ENCODE data around the gene TC2N. TPM values are rescaled to one million over a fixed set of nuclear protein-coding genes. Genes with fewer than 3 reads are reported as not detected.

Gene TC2N
- total RNA-seq, 2 donors from 2014 or later: 17.3 to 19.5 TPM

- H3K27ac Mint-ChIP-seq: no peak overlapping the region
- Histone ChIP-seq H3K4me3 (ENCODE audit: low read length) (no peak overlapping the region), H3K9me3 (ENCODE audit: control insufficient read depth, low read length) (no peaks in the 10 kb centered on the region), H3K27me3 (ENCODE audit: control insufficient read depth, insufficient read depth, low read length, poor library complexity, severe bottlenecking) (no peaks in the 10 kb centered on the region), H3K36me3 (ENCODE audit: control insufficient read depth, insufficient read depth, low read length) (no peaks in the 10 kb centered on the region), H3K9ac (ENCODE audit: extremely low read depth, low read length, poor library complexity, severe bottlenecking) (no peak overlapping the region), H3K27ac (ENCODE audit: low read depth, low read length) (no peak overlapping the region), H3K4me1 (ENCODE audit: control insufficient read depth, insufficient read depth, low read length) (peaks cover 6% of the 10 kb centered on the region)
- H3K4me1 Mint-ChIP-seq: peaks cover 19% of the 10 kb centered on the region
- no peaks in the 10 kb centered on the region for H3K36me3 Mint-ChIP-seq (ENCODE audit: low read depth)
- no peak overlapping the region for H3K4me3 Mint-ChIP-seq
- WGBS, 2 experiments (ENCODE audit: insufficient coverage in 1 of 2, insufficient read length in 1 of 2): 92 to 96% methylated on average over 3 of the region's 3 CpGs
- no peaks in the 10 kb centered on the region for H3K27me3 Mint-ChIP-seq (ENCODE audit: insufficient read depth)
- no peaks in the 10 kb centered on the region for H3K9me3 Mint-ChIP-seq
- TF ChIP-seq, protein P1, sequence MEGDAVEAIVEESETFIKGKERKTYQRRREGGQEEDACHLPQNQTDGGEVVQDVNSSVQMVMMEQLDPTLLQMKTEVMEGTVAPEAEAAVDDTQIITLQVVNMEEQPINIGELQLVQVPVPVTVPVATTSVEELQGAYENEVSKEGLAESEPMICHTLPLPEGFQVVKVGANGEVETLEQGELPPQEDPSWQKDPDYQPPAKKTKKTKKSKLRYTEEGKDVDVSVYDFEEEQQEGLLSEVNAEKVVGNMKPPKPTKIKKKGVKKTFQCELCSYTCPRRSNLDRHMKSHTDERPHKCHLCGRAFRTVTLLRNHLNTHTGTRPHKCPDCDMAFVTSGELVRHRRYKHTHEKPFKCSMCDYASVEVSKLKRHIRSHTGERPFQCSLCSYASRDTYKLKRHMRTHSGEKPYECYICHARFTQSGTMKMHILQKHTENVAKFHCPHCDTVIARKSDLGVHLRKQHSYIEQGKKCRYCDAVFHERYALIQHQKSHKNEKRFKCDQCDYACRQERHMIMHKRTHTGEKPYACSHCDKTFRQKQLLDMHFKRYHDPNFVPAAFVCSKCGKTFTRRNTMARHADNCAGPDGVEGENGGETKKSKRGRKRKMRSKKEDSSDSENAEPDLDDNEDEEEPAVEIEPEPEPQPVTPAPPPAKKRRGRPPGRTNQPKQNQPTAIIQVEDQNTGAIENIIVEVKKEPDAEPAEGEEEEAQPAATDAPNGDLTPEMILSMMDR (conservative IDR thresholded peaks at IDR 0.05): no peak
- no peak for DNase-seq
These were observed 116.6 kb downstream of the TC2N start for GRCh38 chr14:91750634-91751198.

DNA sequence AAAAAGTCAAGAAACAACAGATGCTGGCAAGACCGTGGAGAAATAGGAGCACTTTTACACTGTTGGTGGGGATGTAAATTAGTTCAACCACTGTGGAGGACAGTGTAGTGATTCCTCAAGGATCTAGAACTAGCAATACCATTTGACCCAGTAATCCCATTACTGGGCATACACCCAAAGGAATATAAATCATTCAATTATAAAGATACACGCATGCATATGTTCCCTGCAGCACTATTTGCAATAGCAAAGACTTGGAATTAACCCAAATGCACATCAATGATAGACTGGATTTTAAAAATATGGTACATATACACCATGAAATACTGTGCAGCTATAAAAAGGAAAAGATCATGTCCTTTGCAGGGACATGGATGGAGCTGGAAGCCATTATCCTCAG is 117.5 kb downstream of the TC2N start:
- no peaks in the 10 kb centered on the region for H3K27me3 Mint-ChIP-seq (ENCODE audit: insufficient read depth)
- no peak overlapping the region for H3K27ac ChIP-seq (ENCODE audit: low read depth, low read length)
- DNase-seq: no peak
- H3K36me3 Mint-ChIP-seq (ENCODE audit: low read depth): no peaks in the 10 kb centered on the region
- no peak overlapping the region for H3K27ac Mint-ChIP-seq
- no peaks in the 10 kb centered on the region for H3K36me3 ChIP-seq (ENCODE audit: control insufficient read depth, insufficient read depth, low read length)
- H3K9me3 ChIP-seq (ENCODE audit: control insufficient read depth, low read length): no peaks in the 10 kb centered on the region
- no peaks in the 10 kb centered on the region for H3K9me3 Mint-ChIP-seq
- 81 to 94% methylated on average over 2 of the region's 2 CpGs for WGBS, 2 experiments (ENCODE audit: insufficient coverage in 1 of 2, insufficient read length in 1 of 2)
- TF ChIP-seq, protein P1 (conservative IDR thresholded peaks at IDR 0.05): no peak
- no peak overlapping the region for H3K9ac ChIP-seq (ENCODE audit: extremely low read depth, low read length, poor library complexity, severe bottlenecking)
- no peak overlapping the region for H3K4me3 ChIP-seq (ENCODE audit: low read length)
- peaks cover 19% of the 10 kb centered on the region for H3K4me1 Mint-ChIP-seq
- H3K4me3 Mint-ChIP-seq: no peak overlapping the region
- H3K4me1 ChIP-seq (ENCODE audit: control insufficient read depth, insufficient read depth, low read length): peaks cover 6% of the 10 kb centered on the region
- no peaks in the 10 kb centered on the region for H3K27me3 ChIP-seq (ENCODE audit: control insufficient read depth, insufficient read depth, low read length, poor library complexity, severe bottlenecking)

DNA sequence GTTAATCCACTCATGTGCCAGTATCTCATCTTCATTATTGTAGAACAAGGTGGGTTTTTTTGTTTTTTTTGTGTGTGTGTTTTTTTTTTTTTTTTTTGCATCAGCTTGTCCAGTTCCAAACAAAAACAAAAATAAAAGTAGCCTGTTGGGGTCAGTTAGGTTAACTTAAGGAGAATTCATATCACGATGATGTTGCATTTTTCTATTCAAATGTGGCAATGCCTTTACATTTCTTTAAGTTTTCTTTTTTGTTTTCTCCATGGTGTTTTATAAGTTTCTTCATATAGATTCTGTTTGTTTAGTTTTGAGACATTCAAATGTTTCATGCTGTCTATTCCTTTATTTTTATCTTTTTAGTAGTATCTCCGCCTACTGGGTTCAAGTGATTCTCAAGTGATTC is 119.3 kb downstream of the TC2N start:
- 80 to 91% methylated on average over 1 to 2 of the region's 2 CpGs for WGBS, 2 experiments (ENCODE audit: insufficient coverage in 1 of 2, insufficient read length in 1 of 2)
- H3K9me3 ChIP-seq (ENCODE audit: control insufficient read depth, low read length): no peaks in the 10 kb centered on the region

More for the DNA sequence above, 119.3 kb downstream of the TC2N start:
- H3K4me1 ChIP-seq (ENCODE audit: control insufficient read depth, insufficient read depth, low read length): peaks cover 3% of the 10 kb centered on the region
- no peaks in the 10 kb centered on the region for H3K27me3 ChIP-seq (ENCODE audit: control insufficient read depth, insufficient read depth, low read length, poor library complexity, severe bottlenecking)
- DNase-seq: no peak
- no peaks in the 10 kb centered on the region for H3K36me3 ChIP-seq (ENCODE audit: control insufficient read depth, insufficient read depth, low read length)
- TF ChIP-seq, protein P1 (conservative IDR thresholded peaks at IDR 0.05): no peak
- no peak overlapping the region for H3K4me3 ChIP-seq (ENCODE audit: low read length)
- no peaks in the 10 kb centered on the region for H3K27me3 Mint-ChIP-seq (ENCODE audit: insufficient read depth)
- H3K9me3 Mint-ChIP-seq: no peaks in the 10 kb centered on the region
- no peak overlapping the region for H3K4me3 Mint-ChIP-seq
- H3K27ac ChIP-seq (ENCODE audit: low read depth, low read length): no peak overlapping the region
- peaks cover 6% of the 10 kb centered on the region for H3K4me1 Mint-ChIP-seq
- H3K9ac ChIP-seq (ENCODE audit: extremely low read depth, low read length, poor library complexity, severe bottlenecking): no peak overlapping the region
- no peaks in the 10 kb centered on the region for H3K36me3 Mint-ChIP-seq (ENCODE audit: low read depth)
- H3K27ac Mint-ChIP-seq: no peak overlapping the region

All from endodermal cell (in vitro differentiated cells).